ES-I3 (cell line): Measurements from ENCODE around the gene ANTKMT.

Source experiments
- H3K36me3 ChIP-seq: 2 replicates; pipeline ENCODE4 v1.6.1; 2013; ENCODE audit warnings: mild to moderate bottlenecking, low read length, control low read depth, moderate library complexity; ENCODE audit not compliant: insufficient read depth
- H3K4me1 ChIP-seq: 2 replicates; pipeline ENCODE4 v1.6.1; 2013; ENCODE audit warnings: mild to moderate bottlenecking, control low read depth, low read length; ENCODE audit not compliant: insufficient read depth
- H3K9ac ChIP-seq: 2 replicates; pipeline ENCODE4 v1.6.1; 2013; ENCODE audit warnings: low read depth, mild to moderate bottlenecking, low read length, moderate library complexity
- H3K9me3 ChIP-seq: 2 replicates; pipeline ENCODE4 v1.6.1; 2013; ENCODE audit warnings: mild to moderate bottlenecking, low read length, moderate library complexity; ENCODE audit not compliant: control insufficient read depth, insufficient read depth

Gene ANTKMT

GRCh38 chr16:766820-767640 is 46.1 kb downstream of the ANTKMT start:
- Histone ChIP-seq H3K9ac (no peak overlapping the region), H3K36me3 (no peaks in the 10 kb centered on the region), H3K4me1 (no peaks in the 10 kb centered on the region), H3K9me3 (no peaks in the 10 kb centered on the region)

GRCh38 chr16:767743-768235 is 46.8 kb downstream of the ANTKMT start:
- no peaks in the 10 kb centered on the region for H3K36me3 ChIP-seq
- H3K4me1 ChIP-seq = no peaks in the 10 kb centered on the region
- no peak overlapping the region for H3K9ac ChIP-seq
- no peaks in the 10 kb centered on the region for H3K9me3 ChIP-seq

GRCh38 chr16:768428-768827 is 47.5 kb downstream of the ANTKMT start:
- Histone ChIP-seq H3K9ac (no peak overlapping the region), H3K36me3 (no peaks in the 10 kb centered on the region), H3K4me1 (no peaks in the 10 kb centered on the region), H3K9me3 (no peaks in the 10 kb centered on the region)

- H3K9ac ChIP-seq = no peak overlapping the region
- no peaks in the 10 kb centered on the region for H3K4me1 ChIP-seq
- no peaks in the 10 kb centered on the region for H3K36me3 ChIP-seq
- no peaks in the 10 kb centered on the region for H3K9me3 ChIP-seq
These were observed 48.3 kb downstream of the ANTKMT start for GRCh38 chr16:769184-769784.

- Histone ChIP-seq H3K9me3 (no peaks in the 10 kb centered on the region), H3K4me1 (no peaks in the 10 kb centered on the region), H3K9ac (no peak overlapping the region), H3K36me3 (no peaks in the 10 kb centered on the region)
These were observed 49.0 kb downstream of the ANTKMT start for GRCh38 chr16:769934-770333.

- Histone ChIP-seq H3K36me3 (no peaks in the 10 kb centered on the region), H3K9ac (no peak overlapping the region), H3K4me1 (no peaks in the 10 kb centered on the region), H3K9me3 (no peaks in the 10 kb centered on the region)
These were observed 49.5 kb downstream of the ANTKMT start for GRCh38 chr16:770411-770810.
